ENCODE data around the gene TNFRSF1A.

Gene TNFRSF1A

GRCh38 chr12:6374028-6374785 lies 32.3 kb upstream of the TNFRSF1A start:
- no peak for DNase-seq (ENCODE audit: low spot score)

GRCh38 chr12:6373022-6373787 lies 31.3 kb upstream of the TNFRSF1A start:
- DNase-seq (ENCODE audit: low spot score) = no peak

GRCh38 chr12:6372403-6373003 lies 30.6 kb upstream of the TNFRSF1A start:
- DNase-seq (ENCODE audit: low spot score) = no peak

- no peak for DNase-seq (ENCODE audit: low spot score)
Observed at GRCh38 chr12:6370994-6371754, 29.3 kb upstream of the TNFRSF1A start.

GRCh38 chr12:6370576-6370935 lies 28.7 kb upstream of the TNFRSF1A start:
- DNase-seq (ENCODE audit: low spot score) = no peak

- DNase-seq (ENCODE audit: low spot score) = no peak
Observed at GRCh38 chr12:6369916-6370575, 28.2 kb upstream of the TNFRSF1A start.

GRCh38 chr12:6368906-6369525 lies 27.1 kb upstream of the TNFRSF1A start:
- no peak for DNase-seq (ENCODE audit: low spot score)

- peak; percentile 16 for DNase-seq (ENCODE audit: low spot score)
Observed at GRCh38 chr12:6367969-6368892, 26.4 kb upstream of the TNFRSF1A start.

- DNase-seq (ENCODE audit: low spot score) = no peak
Observed at GRCh38 chr12:6367065-6367968, 25.4 kb upstream of the TNFRSF1A start.

- no peak for DNase-seq (ENCODE audit: low spot score)
Observed at GRCh38 chr12:6364044-6364374, 22.1 kb upstream of the TNFRSF1A start.

- DNase-seq (ENCODE audit: low spot score) = peak; percentile 49
Observed at GRCh38 chr12:6363330-6364043, 21.6 kb upstream of the TNFRSF1A start.

GRCh38 chr12:6363010-6363329 lies 21.1 kb upstream of the TNFRSF1A start:
- no peak for DNase-seq (ENCODE audit: low spot score)

- DNase-seq (ENCODE audit: low spot score) = no peak
Observed at GRCh38 chr12:6362403-6362802, 20.5 kb upstream of the TNFRSF1A start.

GRCh38 chr12:6361834-6362233 lies 20.0 kb upstream of the TNFRSF1A start:
- no peak for DNase-seq (ENCODE audit: low spot score)

GRCh38 chr12:6360578-6361490 lies 19.0 kb upstream of the TNFRSF1A start:
- no peak for DNase-seq (ENCODE audit: low spot score)

GRCh38 chr12:6360080-6360571 lies 18.2 kb upstream of the TNFRSF1A start:
- no peak for DNase-seq (ENCODE audit: low spot score)

GRCh38 chr12:6358881-6359280 lies 17.0 kb upstream of the TNFRSF1A start:
- DNase-seq (ENCODE audit: low spot score) = no peak
